GM18861 (cell line): Measurements from ENCODE around the gene FHOD3.
"Not testable (repeated sequence)": the region's sequence is repeated elsewhere in the genome, so short reads cannot be mapped to it uniquely, and the experiment has no call there.

Source experiments
- ATAC-seq: cut with Tn5 transposase; IDR thresholded peaks from one replicate; pipeline ENCODE4 v1.9.1; 2021; ENCODE audit not compliant: unreplicated experiment

Gene FHOD3

GRCh38 chr18:36688020-36688965 lies 390.8 kb downstream of the FHOD3 start:
- no peak for ATAC-seq

GRCh38 chr18:36692371-36692770 lies 394.9 kb downstream of the FHOD3 start:
- ATAC-seq: no peak

- ATAC-seq: no peak
Measured at GRCh38 chr18:36692921-36693332, 395.4 kb downstream of the FHOD3 start.

- ATAC-seq: no peak
Measured at GRCh38 chr18:36693931-36694620, 396.6 kb downstream of the FHOD3 start.

- ATAC-seq: no peak
Measured at GRCh38 chr18:36695806-36696205, 398.3 kb downstream of the FHOD3 start.

- no peak for ATAC-seq
Measured at GRCh38 chr18:36697905-36698304, 400.4 kb downstream of the FHOD3 start.

- ATAC-seq: no peak
Measured at GRCh38 chr18:36700955-36701354, 403.4 kb downstream of the FHOD3 start.

- no peak for ATAC-seq
Measured at GRCh38 chr18:36702401-36703013, 405.0 kb downstream of the FHOD3 start.

GRCh38 chr18:36704156-36704555 lies 406.6 kb downstream of the FHOD3 start:
- ATAC-seq: no peak

GRCh38 chr18:36706134-36706881 lies 408.8 kb downstream of the FHOD3 start:
- ATAC-seq: no peak

- no peak for ATAC-seq
Measured at GRCh38 chr18:36708366-36708765, 410.9 kb downstream of the FHOD3 start.

- ATAC-seq: no peak
Measured at GRCh38 chr18:36709315-36709714, 411.8 kb downstream of the FHOD3 start.

GRCh38 chr18:36711014-36711725 lies 413.7 kb downstream of the FHOD3 start:
- ATAC-seq: no peak

- no peak for ATAC-seq
Measured at GRCh38 chr18:36711813-36712444, 414.4 kb downstream of the FHOD3 start.

GRCh38 chr18:36714476-36714875 lies 417.0 kb downstream of the FHOD3 start:
- no peak for ATAC-seq

- ATAC-seq: no peak
Measured at GRCh38 chr18:36717422-36718110, 420.1 kb downstream of the FHOD3 start.

- ATAC-seq: no peak
Measured at GRCh38 chr18:36718705-36719328, 421.3 kb downstream of the FHOD3 start.

GRCh38 chr18:36719630-36720029 lies 422.1 kb downstream of the FHOD3 start:
- ATAC-seq: no peak

GRCh38 chr18:36721351-36721750 lies 423.8 kb downstream of the FHOD3 start:
- not testable (repeated sequence) for ATAC-seq
